ENCODE results near the gene MRFAP1L1. TPM values are rescaled to one million over a fixed set of nuclear protein-coding genes. Genes with fewer than 3 reads are reported as not detected.

Gene MRFAP1L1
- total RNA-seq, 1 donor from 2014 or later, result 43.0 TPM

- Mint-ChIP-seq H3K4me1 (ENCODE audit: unreplicated experiment) (peaks cover 7% of the 10 kb centered on the region), H3K36me3 (ENCODE audit: low read depth, unreplicated experiment) (no peaks in the 10 kb centered on the region), H3K27me3 (ENCODE audit: unreplicated experiment) (peaks cover 7% of the 10 kb centered on the region), H3K4me3 (ENCODE audit: unreplicated experiment) (no peak overlapping the region), H3K27ac (ENCODE audit: unreplicated experiment) (no peak overlapping the region), H3K9me3 (ENCODE audit: unreplicated experiment) (no peaks in the 10 kb centered on the region)
- TF ChIP-seq CTCF (IDR thresholded peaks at IDR 0.05; ENCODE audit: unreplicated experiment), result no peak
- DNase-seq (ENCODE audit: low spot score), result no peak
Observed at GRCh38 chr4:6746721-6747293, 37.1 kb upstream of the MRFAP1L1 start.

- H3K36me3 Mint-ChIP-seq (ENCODE audit: low read depth, unreplicated experiment), result no peaks in the 10 kb centered on the region
- no peaks in the 10 kb centered on the region for H3K9me3 Mint-ChIP-seq (ENCODE audit: unreplicated experiment)
- peaks cover 4% of the 10 kb centered on the region for H3K4me1 Mint-ChIP-seq (ENCODE audit: unreplicated experiment)
- no peak for TF ChIP-seq CTCF (IDR thresholded peaks at IDR 0.05; ENCODE audit: unreplicated experiment)
- no peak overlapping the region for H3K27ac Mint-ChIP-seq (ENCODE audit: unreplicated experiment)
- no peak overlapping the region for H3K4me3 Mint-ChIP-seq (ENCODE audit: unreplicated experiment)
- H3K27me3 Mint-ChIP-seq (ENCODE audit: unreplicated experiment), result peaks cover 2% of the 10 kb centered on the region
- DNase-seq (ENCODE audit: low spot score), result no peak
Observed at GRCh38 chr4:6742989-6743388, 33.3 kb upstream of the MRFAP1L1 start.

GRCh38 chr4:6742507-6742906 is 32.8 kb upstream of the MRFAP1L1 start:
- DNase-seq (ENCODE audit: low spot score), result no peak
- H3K27me3 Mint-ChIP-seq (ENCODE audit: unreplicated experiment), result peaks cover 1% of the 10 kb centered on the region
- no peak overlapping the region for H3K4me3 Mint-ChIP-seq (ENCODE audit: unreplicated experiment)
- H3K36me3 Mint-ChIP-seq (ENCODE audit: low read depth, unreplicated experiment), result no peaks in the 10 kb centered on the region
- TF ChIP-seq CTCF (IDR thresholded peaks at IDR 0.05; ENCODE audit: unreplicated experiment), result no peak
- H3K4me1 Mint-ChIP-seq (ENCODE audit: unreplicated experiment), result peaks cover 4% of the 10 kb centered on the region
- H3K27ac Mint-ChIP-seq (ENCODE audit: unreplicated experiment), result no peak overlapping the region
- no peaks in the 10 kb centered on the region for H3K9me3 Mint-ChIP-seq (ENCODE audit: unreplicated experiment)

GRCh38 chr4:6740347-6740746 is 30.7 kb upstream of the MRFAP1L1 start:
- no peak for DNase-seq (ENCODE audit: low spot score)
- TF ChIP-seq CTCF (IDR thresholded peaks at IDR 0.05; ENCODE audit: unreplicated experiment), result no peak
- H3K9me3 Mint-ChIP-seq (ENCODE audit: unreplicated experiment), result no peaks in the 10 kb centered on the region
- no peak overlapping the region for H3K27ac Mint-ChIP-seq (ENCODE audit: unreplicated experiment)
- H3K27me3 Mint-ChIP-seq (ENCODE audit: unreplicated experiment), result peaks cover 1% of the 10 kb centered on the region
- peaks cover 4% of the 10 kb centered on the region for H3K4me1 Mint-ChIP-seq (ENCODE audit: unreplicated experiment)
- no peak overlapping the region for H3K4me3 Mint-ChIP-seq (ENCODE audit: unreplicated experiment)
- no peaks in the 10 kb centered on the region for H3K36me3 Mint-ChIP-seq (ENCODE audit: low read depth, unreplicated experiment)

- H3K27me3 Mint-ChIP-seq (ENCODE audit: unreplicated experiment), result peaks cover 1% of the 10 kb centered on the region
- no peak overlapping the region for H3K4me3 Mint-ChIP-seq (ENCODE audit: unreplicated experiment)
- H3K36me3 Mint-ChIP-seq (ENCODE audit: low read depth, unreplicated experiment), result no peaks in the 10 kb centered on the region
- H3K9me3 Mint-ChIP-seq (ENCODE audit: unreplicated experiment), result no peaks in the 10 kb centered on the region
- H3K27ac Mint-ChIP-seq (ENCODE audit: unreplicated experiment), result no peak overlapping the region
- no peak for DNase-seq (ENCODE audit: low spot score)
- no peak for TF ChIP-seq CTCF (IDR thresholded peaks at IDR 0.05; ENCODE audit: unreplicated experiment)
- H3K4me1 Mint-ChIP-seq (ENCODE audit: unreplicated experiment), result peaks cover 4% of the 10 kb centered on the region
Observed at GRCh38 chr4:6739920-6740319, 30.3 kb upstream of the MRFAP1L1 start.
